T-cell (primary cell): Measurements from ENCODE around the gene GABRD. TPM values are rescaled to one million over a fixed set of nuclear protein-coding genes. Genes with fewer than 3 reads are reported as not detected.

Experiments used
- ATAC-seq, 4 experiments: fragments of 200-7000 bp in 3 of 4; fragments of 150-1000 bp in 1 of 4; cut with Tn5 transposase; replicated peaks in 1 of 4; 1 replicate in 3 of 4; 2 replicates in 1 of 4; pipeline ENCODE4 v1.10.0; 2021; ENCODE audit warnings: moderate library complexity in 3 of 4, mild to moderate bottlenecking in 2 of 4, moderate number of reproducible peaks in 1 of 4
- CTCF ChIA-PET, 2 donors: fragments of 300-600 bp; sonication (Branson Sonifier 250); formaldehyde crosslinking; loops; one replicate each; lab custom pipeline; 2022; ENCODE audit warnings: antibody characterized with exemption in 2 of 2; lab: Charles Lee
- POLR2A ChIA-PET, 2 donors: fragments of 300-600 bp; sonication (Branson Sonifier 250); formaldehyde crosslinking; loops; one replicate each; lab custom pipeline; 2022; ENCODE audit warnings: antibody characterized with exemption in 2 of 2; lab: Charles Lee
- DNase-seq, 35 experiments: peaks; one replicate each; pipeline versions ENCODE4 v3.0.0 to v3.0.0-alpha.2; 2013 to 2023
- H3K27ac ChIP-seq: one replicate; pipeline ENCODE4 v1.5.1; 2013; ENCODE audit warnings: low read length
- H3K27me3 ChIP-seq, 2 experiments: replicated peaks in 1 of 2; 1 replicate in 1 of 2; 2 replicates in 1 of 2; pipeline versions ENCODE4 v1.6.1 to v1.7.0; 2013; ENCODE audit warnings: low read length in 1 of 2, mixed read lengths in 1 of 2; ENCODE audit not compliant: control insufficient read depth in 2 of 2, insufficient read depth in 2 of 2; ENCODE audit errors: extremely low read depth in 1 of 2
- H3K36me3 ChIP-seq, 2 donors: 1 replicate in 1 of 2; 2 replicates in 1 of 2; pipeline versions ENCODE4 v1.6.1 to v1.7.0; 2013; ENCODE audit warnings: low read length in 1 of 2; ENCODE audit not compliant: control insufficient read depth in 2 of 2, insufficient read depth in 1 of 2; ENCODE audit errors: extremely low read depth in 1 of 2
- H3K4me1 ChIP-seq, 2 experiments: 1 replicate in 1 of 2; 2 replicates in 1 of 2; pipeline versions ENCODE4 v1.6.1 to v1.7.0; 2013; ENCODE audit warnings: low read length in 2 of 2, mixed read lengths in 1 of 2; ENCODE audit not compliant: insufficient read depth in 2 of 2, control insufficient read depth in 1 of 2; ENCODE audit errors: extremely low read depth in 1 of 2
- H3K4me3 ChIP-seq, 2 donors: 1 replicate in 1 of 2; 2 replicates in 1 of 2; pipeline versions ENCODE4 v1.5.1 to v1.7.0; 2013; ENCODE audit warnings: mild to moderate bottlenecking in 2 of 2, low read length in 1 of 2, moderate library complexity in 1 of 2; ENCODE audit not compliant: control insufficient read depth in 1 of 2; ENCODE audit errors: extremely low read depth in 1 of 2
- H3K9me3 ChIP-seq: 2 replicates; pipeline ENCODE4 v1.7.0; 2013
- H3K27ac Mint-ChIP-seq, 2 donors: one replicate each; pipeline ENCODE4 v1.8.0; 2020 to 2021; ENCODE audit warnings: mild to moderate bottlenecking in 2 of 2, mixed read lengths in 2 of 2
- H3K27me3 Mint-ChIP-seq, 2 donors: one replicate each; pipeline ENCODE4 v1.8.0; 2021 to 2022; ENCODE audit warnings: mixed read lengths in 2 of 2
- H3K36me3 Mint-ChIP-seq: one replicate; pipeline ENCODE4 v1.8.0; 2021; ENCODE audit warnings: mixed read lengths
- H3K4me1 Mint-ChIP-seq, 3 donors: one replicate each; pipeline ENCODE4 v1.8.0; 2020 to 2022; ENCODE audit warnings: mixed read lengths in 3 of 3, mild to moderate bottlenecking in 1 of 3
- H3K4me3 Mint-ChIP-seq, 3 donors: one replicate each; pipeline ENCODE4 v1.8.0; 2020 to 2022; ENCODE audit warnings: mild to moderate bottlenecking in 3 of 3, mixed read lengths in 3 of 3, moderate library complexity in 3 of 3
- H3K9me3 Mint-ChIP-seq, 3 donors: one replicate each; pipeline ENCODE4 v1.8.0; 2020 to 2022; ENCODE audit warnings: mixed read lengths in 3 of 3
- WGBS: methylation state at CpG from one replicate; pipeline ENCODE4 v1.1.5; 2013; ENCODE audit warnings: missing lambda C conversion rate; ENCODE audit not compliant: insufficient coverage; 5-methylcytosine and 5-hydroxymethylcytosine counted together
- total RNA-seq, 35 experiments: library from RNA in 6 of 35; stranded (reverse) in 6 of 35; fragments of 120-200 nt in 1 of 35; gene quantifications; one replicate each; pipeline versions ENCODE4 v1.2.1 to v1.2.4 and lab custom pipeline; 2013 to 2026

Gene GABRD
- total RNA-seq, 5 donors from 2014 or later (not counting 1 experiment from before 2014, with no cell fraction given), result 1.1 TPM; not detected in 4

DNA sequence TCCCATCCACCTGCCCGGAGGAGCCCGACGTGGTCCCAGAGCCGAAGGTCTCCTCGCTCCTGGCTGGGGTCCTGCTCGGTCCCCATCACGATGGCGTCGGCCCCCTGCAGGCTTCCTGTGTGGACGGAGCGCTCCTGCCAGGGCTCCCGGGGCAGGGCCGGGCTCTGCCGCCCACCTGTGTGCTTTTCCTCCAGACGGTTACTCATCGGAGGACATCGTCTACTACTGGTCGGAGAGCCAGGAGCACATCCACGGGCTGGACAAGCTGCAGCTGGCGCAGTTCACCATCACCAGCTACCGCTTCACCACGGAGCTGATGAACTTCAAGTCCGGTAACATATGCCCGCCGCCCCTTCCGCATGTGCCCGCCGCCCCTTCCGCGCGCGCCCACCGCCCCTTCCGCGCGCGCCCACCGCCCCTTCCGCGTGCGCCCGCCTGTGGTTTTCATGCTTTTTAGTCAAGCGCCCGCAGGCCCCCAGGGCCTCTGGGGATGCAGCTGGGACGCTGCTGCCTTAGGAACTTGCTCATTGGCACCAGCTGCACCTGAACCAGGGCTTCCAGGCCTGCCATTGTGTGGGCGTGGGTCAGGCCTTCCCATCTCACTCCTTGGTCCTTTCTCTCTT lies 8.9 kb downstream of the GABRD start:
- Histone ChIP-seq H3K27me3 (peaks cover 0 to 63% of the 10 kb centered on the region in 2 experiments), H3K4me3 (no peak overlapping the region), H3K9me3 (no peaks in the 10 kb centered on the region), H3K36me3 (no peaks in the 10 kb centered on the region), H3K27ac (no peak overlapping the region), H3K4me1 (peaks cover 0 to 14% of the 10 kb centered on the region in 2 experiments)
- no peak overlapping the region for H3K27ac Mint-ChIP-seq
- 92% methylated on average over 45 of the region's 46 CpGs for WGBS
- no peaks in the 10 kb centered on the region for H3K9me3 Mint-ChIP-seq
- ChIA-PET CTCF (no interaction called here), POLR2A (no interaction called here)
- H3K27me3 Mint-ChIP-seq, result peaks cover 0 to 16% of the 10 kb centered on the region in 2 donors
- DNase-seq (no peak), ATAC-seq (no peak)
- H3K36me3 Mint-ChIP-seq, result no peaks in the 10 kb centered on the region
- peaks cover 0 to 5% (median 4%) of the 10 kb centered on the region in 3 donors for H3K4me1 Mint-ChIP-seq
- no peak overlapping the region for H3K4me3 Mint-ChIP-seq

- Histone ChIP-seq H3K27me3 (peaks cover 0 to 60% of the 10 kb centered on the region in 2 experiments), H3K36me3 (no peaks in the 10 kb centered on the region), H3K4me1 (peaks cover 0 to 14% of the 10 kb centered on the region in 2 experiments), H3K27ac (no peak overlapping the region), H3K9me3 (no peaks in the 10 kb centered on the region), H3K4me3 (no peak overlapping the region)
- WGBS, result 89% methylated on average over 22 of the region's 26 CpGs
- Mint-ChIP-seq H3K4me3 (no peak overlapping the region), H3K27me3 (peaks cover 0 to 9% of the 10 kb centered on the region in 2 donors), H3K36me3 (no peaks in the 10 kb centered on the region), H3K9me3 (no peaks in the 10 kb centered on the region), H3K27ac (no peak overlapping the region), H3K4me1 (peaks cover 0 to 5% (median 4%) of the 10 kb centered on the region in 3 donors)
- ATAC-seq (no peak), DNase-seq (no peak)
- ChIA-PET CTCF (no interaction called here), POLR2A (no interaction called here)
These were observed 9.9 kb downstream of the GABRD start for GRCh38 chr1:2028870-2029560.

DNA sequence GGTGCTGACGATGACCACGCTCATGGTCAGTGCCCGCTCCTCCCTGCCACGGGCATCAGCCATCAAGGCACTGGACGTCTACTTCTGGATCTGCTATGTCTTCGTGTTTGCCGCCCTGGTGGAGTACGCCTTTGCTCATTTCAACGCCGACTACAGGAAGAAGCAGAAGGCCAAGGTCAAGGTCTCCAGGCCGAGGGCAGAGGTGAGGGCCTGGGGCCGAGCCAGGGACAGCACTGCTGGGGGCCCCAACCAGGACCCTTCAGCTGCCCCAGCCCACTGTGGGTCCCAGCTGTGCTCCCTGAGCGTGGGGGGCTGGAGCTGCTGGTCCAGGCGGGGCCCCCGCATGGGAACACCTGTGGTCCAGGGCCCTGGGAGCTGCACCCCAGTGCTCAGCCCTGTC lies 10.4 kb downstream of the GABRD start:
- Histone ChIP-seq H3K27ac (no peak overlapping the region), H3K36me3 (no peaks in the 10 kb centered on the region), H3K9me3 (no peaks in the 10 kb centered on the region), H3K4me1 (peaks cover 0 to 14% of the 10 kb centered on the region in 2 experiments), H3K4me3 (no peak overlapping the region), H3K27me3 (peaks cover 0 to 54% of the 10 kb centered on the region in 2 experiments)
- Mint-ChIP-seq H3K27ac (no peak overlapping the region), H3K9me3 (no peaks in the 10 kb centered on the region), H3K4me3 (no peak overlapping the region), H3K4me1 (peaks cover 0 to 5% (median 4%) of the 10 kb centered on the region in 3 donors), H3K36me3 (no peaks in the 10 kb centered on the region), H3K27me3 (peaks cover 0 to 5% of the 10 kb centered on the region in 2 donors)
- WGBS, result 87% methylated on average over 15 of the region's 15 CpGs
- CTCF ChIA-PET, result no interaction called here
- ATAC-seq (no peak), DNase-seq (no peak)
- POLR2A ChIA-PET, result no interaction called here

DNA sequence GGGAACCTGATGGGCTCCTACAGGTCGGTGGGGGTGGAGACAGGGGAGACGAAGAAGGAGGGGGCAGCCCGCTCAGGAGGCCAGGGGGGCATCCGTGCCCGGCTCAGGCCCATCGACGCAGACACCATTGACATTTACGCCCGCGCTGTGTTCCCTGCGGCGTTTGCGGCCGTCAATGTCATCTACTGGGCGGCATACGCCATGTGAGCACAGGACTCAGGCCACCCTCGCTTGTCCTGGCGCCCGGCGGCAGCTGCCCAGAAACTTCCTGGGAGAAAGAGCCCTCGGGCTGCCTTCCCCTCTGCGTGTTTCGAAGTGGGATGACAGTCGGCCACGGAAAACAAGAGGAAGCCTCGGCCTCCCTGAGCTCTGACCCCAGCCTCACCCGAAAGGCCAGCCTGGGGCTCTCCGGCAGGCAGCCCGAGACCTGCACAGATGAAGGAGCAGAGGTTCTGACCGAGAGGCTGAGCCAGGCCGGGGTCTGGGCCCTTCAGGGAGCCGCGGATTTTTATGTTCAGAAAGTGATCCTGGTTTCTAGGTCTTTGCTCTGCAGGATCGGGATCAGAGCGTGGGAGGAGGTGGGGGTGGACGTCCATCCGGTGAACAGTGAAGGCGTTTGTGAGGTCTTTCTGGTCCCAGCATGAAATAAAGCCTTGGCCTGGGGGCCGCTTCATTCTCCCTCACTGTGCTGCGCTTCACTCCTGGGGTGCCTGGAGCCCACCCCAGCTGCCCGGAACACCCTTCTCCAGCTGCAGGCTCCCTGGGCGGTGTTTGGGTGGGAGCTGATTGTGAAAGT lies 11.1 kb downstream of the GABRD start:
- DNase-seq (no peak), ATAC-seq (no peak)
- ChIA-PET CTCF (no interaction called here), POLR2A (no interaction called here)
- H3K4me1 Mint-ChIP-seq, result peaks cover 0 to 5% (median 4%) of the 10 kb centered on the region in 3 donors
- H3K36me3 Mint-ChIP-seq, result no peaks in the 10 kb centered on the region
- 85% methylated on average over 35 of the region's 42 CpGs for WGBS
- no peak overlapping the region for H3K4me3 Mint-ChIP-seq
- peaks cover 0 to 5% of the 10 kb centered on the region in 2 donors for H3K27me3 Mint-ChIP-seq
- Histone ChIP-seq H3K4me3 (no peak overlapping the region), H3K9me3 (no peaks in the 10 kb centered on the region), H3K27ac (no peak overlapping the region), H3K27me3 (peaks cover 0 to 50% of the 10 kb centered on the region in 2 experiments), H3K36me3 (no peaks in the 10 kb centered on the region), H3K4me1 (peaks cover 0 to 10% of the 10 kb centered on the region in 2 experiments)
- H3K27ac Mint-ChIP-seq, result no peak overlapping the region
- no peaks in the 10 kb centered on the region for H3K9me3 Mint-ChIP-seq

- ChIA-PET POLR2A (no interaction called here), CTCF (no interaction called here)
- Mint-ChIP-seq H3K9me3 (no peaks in the 10 kb centered on the region), H3K4me1 (peaks cover 0 to 2% (median 0%) of the 10 kb centered on the region in 3 donors), H3K4me3 (no peak overlapping the region), H3K27me3 (peaks cover 0 to 5% of the 10 kb centered on the region in 2 donors), H3K27ac (no peak overlapping the region), H3K36me3 (no peaks in the 10 kb centered on the region)
- Histone ChIP-seq H3K4me3 (no peak overlapping the region), H3K36me3 (no peaks in the 10 kb centered on the region), H3K9me3 (no peaks in the 10 kb centered on the region), H3K27ac (no peak overlapping the region), H3K27me3 (peaks cover 0 to 51% of the 10 kb centered on the region in 2 experiments), H3K4me1 (no peaks in the 10 kb centered on the region)
- no peak for DNase-seq
- ATAC-seq, result no peak
- 73% methylated on average over 26 of the region's 33 CpGs for WGBS
These were observed 12.7 kb downstream of the GABRD start for GRCh38 chr1:2031546-2032540.
